T-helper 22 cell (primary cell): Measurements from ENCODE around the gene HAND2.

Experiments
- DNase-seq: peaks from one replicate; pipeline ENCODE4 v3.0.0-alpha.2; 2020; ENCODE audit warnings: low read depth

HAND2 gene

GRCh38 chr4:173520921-173521466, 9.0 kb downstream of the HAND2 start:
- DNase-seq = no peak

GRCh38 chr4:173519111-173520101, 10.6 kb downstream of the HAND2 start:
- DNase-seq = no peak

- DNase-seq = no peak
Measured at GRCh38 chr4:173518425-173519102, 11.5 kb downstream of the HAND2 start.

- no peak for DNase-seq
Measured at GRCh38 chr4:173517781-173518424, 12.1 kb downstream of the HAND2 start.

DNA sequence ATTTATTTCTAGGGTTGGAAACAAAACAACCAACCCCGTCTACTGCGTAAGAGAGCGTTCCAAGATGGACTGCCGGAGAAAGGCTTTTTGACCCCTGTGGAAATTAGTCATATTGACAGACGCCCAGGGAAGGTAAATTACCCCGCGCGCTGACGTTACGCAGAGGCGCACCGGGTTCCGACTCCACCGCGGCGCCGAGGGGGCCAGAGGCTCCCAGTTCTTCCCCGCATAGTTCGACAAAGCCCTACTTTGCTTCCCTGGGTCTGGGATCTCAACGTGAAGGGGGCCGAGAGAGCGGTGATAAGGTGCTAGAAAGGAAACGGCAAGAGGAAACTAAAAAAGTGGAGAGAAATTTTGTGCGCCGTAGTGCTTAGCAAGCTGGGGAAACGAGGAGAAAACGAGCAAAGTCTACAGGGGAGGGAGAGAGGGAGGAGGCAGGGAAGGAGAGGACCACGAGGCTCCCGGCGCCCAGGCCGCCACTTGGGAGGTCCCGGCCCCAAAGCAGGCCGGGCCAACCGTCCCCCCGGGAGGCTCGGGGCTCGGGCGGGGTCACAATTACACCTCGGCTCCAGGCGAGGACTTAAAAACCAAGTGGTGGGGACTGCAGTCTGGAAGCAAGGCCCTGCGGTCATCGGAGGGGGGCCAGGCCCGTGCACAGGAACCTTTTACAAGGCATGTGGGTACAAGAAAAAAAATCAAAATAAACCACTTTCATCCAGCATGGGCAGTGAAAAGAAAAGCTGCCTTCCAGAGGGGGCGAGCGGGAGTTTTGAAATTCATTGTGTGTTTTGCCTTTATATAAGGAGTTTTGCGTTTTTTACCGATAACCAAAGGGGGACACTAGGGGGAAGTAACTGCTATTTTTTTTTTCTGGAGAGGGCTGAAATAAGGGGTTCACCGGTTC, 13.2 kb downstream of the HAND2 start:
- DNase-seq = no peak

DNA sequence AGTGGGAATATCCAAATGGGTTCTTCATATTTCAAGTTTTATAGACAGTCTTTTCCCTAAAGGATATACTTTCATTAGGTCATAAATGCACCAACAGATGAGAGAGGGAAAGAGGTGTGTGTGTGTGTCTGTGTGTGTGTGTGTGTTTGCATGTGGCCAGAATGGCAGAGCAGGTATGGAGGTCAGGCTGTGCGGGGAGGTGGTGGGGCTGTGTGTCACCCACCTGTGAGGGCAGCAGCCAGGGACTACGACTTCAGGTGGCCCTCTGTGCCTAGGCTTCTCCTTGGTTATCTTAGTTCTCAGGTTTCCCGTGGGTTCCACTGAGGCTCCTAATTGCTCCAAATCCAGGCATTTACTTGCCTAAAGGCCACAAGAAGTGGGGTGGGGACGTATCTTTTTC, 14.6 kb downstream of the HAND2 start:
- no peak for DNase-seq

DNA sequence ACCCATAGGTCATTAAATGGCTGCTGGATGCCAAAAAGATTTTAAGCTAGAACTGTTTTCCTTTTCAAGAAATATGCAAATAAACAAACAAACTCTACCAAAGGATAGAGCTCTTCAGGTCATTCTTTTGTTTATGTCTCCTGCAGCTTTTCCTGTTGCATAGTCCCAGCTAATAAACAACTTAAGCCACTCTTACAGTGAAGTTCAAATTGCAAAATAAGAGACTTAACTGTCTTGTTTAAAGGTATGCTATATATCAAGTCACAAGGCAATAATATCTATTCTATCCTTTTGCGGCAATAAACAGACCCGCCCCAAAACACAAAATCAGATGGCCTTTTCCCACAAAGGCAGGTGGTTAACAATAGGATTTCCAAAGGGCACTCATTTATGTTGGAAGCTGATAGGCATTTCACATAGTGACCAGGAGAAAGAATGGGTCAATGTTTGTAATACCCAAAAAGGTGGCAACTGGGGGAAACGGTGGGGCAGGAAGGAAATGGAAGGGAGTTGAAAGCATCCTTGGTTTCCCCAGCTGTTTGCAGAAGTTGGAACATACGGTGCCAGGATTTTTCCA, 15.3 kb downstream of the HAND2 start:
- DNase-seq = no peak

- DNase-seq = no peak
Measured at GRCh38 chr4:173513651-173514050, 16.4 kb downstream of the HAND2 start.

DNA sequence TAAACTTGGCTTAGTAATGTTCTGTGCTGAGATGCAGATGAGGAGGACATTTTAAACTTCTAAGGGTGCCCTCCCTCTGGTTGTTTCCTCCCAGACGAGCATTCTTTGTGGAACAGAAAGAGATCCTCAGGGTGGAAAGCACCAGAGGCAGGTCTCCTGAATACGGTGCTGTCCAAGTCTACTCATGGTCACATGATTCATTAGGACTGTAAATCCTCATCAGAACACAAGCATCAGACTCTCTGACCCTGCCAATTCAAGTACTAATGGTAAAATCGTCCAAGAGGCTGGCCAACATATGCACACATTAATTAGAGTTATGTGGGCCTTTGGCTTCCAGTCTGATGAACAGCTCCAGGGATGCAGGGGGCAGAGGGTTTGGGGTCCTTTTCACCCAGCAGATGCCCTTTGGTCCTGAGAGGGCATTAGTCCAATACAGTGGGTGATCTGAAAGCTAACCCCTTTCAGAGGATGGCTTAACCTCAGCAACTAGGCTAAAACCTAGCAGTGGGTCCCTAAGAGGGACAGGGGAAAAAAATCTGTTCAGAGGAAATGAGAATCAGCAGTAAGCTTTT, 18.2 kb downstream of the HAND2 start:
- DNase-seq = no peak

DNA sequence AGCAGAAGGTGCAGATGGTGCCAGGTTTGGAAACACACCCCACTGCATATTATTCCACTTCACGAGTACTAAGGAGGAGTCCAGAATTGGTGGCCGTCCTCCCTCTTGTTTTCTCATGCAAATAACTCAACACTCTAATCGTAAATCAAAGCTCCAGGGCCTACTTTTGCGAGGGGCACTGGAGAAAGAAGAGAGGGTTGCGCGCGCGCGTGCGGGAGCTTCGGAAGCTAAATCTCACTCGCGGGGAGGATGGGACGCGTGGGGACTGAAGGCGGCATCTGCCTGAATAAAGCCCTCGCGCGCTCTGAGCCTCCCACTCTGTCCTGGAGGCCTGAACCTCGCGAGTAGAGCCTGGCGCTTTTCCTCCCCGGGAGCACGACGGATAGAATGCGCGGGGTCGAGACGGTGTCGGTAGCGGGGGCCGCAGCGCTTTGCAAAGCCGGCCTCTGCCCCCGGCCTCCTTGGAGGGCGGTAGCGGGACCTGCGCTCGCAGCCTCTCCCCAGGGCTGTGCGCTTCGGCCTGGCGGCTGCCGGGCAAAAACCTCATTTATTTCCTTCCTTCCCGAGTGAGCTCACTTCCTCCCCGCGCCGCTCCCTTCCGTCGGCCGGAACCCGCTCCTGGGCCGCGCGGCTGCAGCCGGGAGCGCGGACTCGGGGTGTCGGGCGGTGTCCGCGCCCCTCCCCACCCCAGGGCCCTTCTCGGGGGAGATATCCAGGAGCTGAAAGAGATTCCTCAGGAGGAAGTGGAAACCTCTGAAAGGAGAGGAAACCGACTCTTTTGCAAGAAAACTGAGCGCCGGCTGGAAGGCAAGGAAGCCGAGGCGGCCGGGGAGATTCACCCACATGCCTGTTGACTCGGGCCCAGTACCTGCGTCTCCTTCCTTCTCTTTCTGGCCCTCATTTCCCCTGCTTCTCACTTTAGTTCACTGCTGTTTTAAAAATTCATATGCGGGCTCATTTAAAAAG, 20.7 kb downstream of the HAND2 start:
- no peak for DNase-seq

DNA sequence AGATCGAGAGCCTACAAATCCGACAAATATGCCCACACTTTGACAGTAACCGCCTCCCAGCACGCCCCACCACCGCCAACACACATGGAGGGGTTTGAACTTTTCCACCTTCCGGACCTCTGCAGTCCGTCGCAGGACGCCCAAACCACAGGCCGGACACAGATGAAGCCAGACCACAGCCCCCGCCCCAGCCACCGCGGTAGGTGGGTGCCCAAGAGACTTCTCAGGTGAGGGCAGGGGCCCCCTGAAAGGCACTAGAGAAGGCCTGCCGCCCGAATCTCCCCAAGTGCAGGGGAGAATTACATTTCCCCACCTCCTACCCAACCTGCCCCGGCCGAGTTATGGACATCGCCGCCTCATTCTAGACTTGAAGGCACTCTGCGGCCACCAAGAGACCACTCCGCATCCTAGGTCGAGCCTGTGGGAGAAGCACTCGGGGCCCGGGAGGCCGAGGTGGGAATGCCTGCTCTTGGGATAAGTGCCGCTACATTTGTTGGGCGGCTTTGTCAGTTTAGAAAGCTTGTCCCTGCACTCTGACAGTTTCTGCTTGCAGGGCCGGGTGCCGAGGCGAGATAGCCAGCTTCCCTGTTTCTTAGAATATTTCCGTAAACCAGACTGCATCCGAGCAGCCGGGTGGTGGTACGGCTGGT, 21.5 kb downstream of the HAND2 start:
- no peak for DNase-seq

DNA sequence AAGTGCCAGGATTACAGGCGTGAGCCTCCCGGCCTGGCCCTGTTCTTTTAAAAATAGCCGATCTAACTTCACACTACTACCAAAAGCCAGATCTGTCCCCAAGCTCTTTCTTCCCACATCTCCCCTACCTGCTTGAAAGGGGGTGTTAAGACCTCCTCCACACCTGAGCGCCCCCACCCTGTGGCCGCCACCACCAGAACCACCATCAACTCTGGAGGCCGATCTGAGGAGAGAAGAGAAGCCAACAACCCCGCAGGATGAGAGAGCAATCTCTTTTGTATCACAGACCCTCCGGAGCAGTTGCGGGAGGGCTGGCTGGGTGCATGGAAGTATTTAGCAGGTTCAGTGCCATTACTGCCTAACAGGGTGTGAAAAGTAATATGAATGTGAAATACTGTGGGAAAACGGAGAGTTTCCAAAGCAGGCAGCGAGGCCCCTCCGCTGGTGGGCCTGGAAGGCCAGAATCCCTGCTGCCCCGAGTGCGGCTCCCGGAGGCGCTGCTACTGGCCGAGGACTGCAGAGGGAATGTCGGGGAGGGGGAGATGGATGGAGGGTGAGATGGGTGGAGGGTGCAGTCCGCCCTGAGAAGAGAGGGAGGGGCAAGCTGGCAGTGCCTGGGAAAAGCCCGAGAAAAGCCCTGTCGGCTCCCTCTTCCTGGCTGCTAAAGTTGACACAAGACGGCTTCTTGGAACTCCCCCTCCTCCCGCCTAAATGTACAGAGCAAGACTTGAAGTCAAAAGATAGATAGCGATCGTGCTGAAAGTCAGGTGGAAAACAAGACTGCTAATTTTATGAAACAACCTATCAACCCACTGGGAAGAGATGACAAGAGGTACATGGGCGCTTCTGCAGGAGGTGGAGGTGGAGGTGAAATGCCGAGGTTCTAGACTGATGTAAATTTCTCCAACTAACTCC, 22.3 kb downstream of the HAND2 start:
- no peak for DNase-seq

DNA sequence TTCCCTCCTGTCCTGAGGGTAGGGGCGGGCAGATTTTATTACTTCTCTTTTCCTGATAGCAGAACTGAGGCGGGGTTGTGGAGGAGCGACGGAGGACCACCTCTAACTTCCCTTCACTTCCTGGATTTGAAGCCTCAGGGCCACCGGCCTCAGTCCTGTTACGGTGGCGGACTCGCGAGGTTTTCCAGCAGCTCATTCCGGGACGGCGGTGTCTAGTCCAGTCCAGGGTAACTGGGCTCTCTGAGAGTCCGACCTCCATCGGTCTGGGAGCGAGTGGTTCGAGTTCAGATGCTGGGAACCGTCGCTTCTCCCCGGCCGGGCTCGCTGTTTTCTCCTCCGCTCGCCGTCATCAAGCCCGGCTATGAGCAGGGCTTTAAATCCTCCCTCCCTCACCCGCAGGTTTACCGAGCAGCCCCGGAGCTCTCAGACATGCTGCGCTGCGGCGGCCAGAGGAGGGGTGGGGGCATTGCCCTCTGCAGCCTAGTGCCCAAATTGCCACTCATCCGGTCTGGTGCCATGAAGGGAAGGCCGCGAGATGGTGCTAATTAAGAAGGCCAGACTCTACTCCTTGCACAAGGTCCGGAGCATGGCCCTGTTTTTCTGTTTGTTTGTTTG, 23.3 kb downstream of the HAND2 start:
- no peak for DNase-seq

- no peak for DNase-seq
Measured at GRCh38 chr4:173505924-173506518, 24.0 kb downstream of the HAND2 start.

DNA sequence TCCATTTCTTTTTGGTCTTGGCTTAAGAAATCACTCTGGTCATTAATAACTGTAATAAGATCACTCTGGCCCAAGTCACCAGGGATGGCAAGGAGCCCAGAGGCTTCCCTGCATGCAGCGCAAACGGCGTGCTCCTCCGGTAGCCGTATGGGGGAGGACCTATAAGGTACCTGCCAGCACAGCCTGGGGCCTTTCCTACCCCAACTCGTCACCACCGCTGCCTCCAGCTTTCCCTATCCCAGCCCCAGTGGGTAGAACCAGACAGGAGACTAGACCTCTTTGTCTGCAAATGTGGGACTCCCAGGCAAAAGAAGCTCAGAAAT, 25.9 kb downstream of the HAND2 start:
- DNase-seq = no peak

- DNase-seq = no peak
Measured at GRCh38 chr4:173503330-173504180, 26.5 kb downstream of the HAND2 start.
